ENCODE data around the gene DENND2C. TPM values are rescaled to one million over a fixed set of nuclear protein-coding genes. Genes with fewer than 3 reads are reported as not detected.

DENND2C gene
- total and polyA plus RNA-seq, 2 of the 13 experiments (the other 11 are each of a cell fraction or from before 2014, with no cell fraction given) = 0.08 to 0.33 TPM

GRCh38 chr1:114716304-114717170 lies 46.7 kb upstream of the DENND2C start, which contains the start of gene NRAS (continued):
- TF ChIP-seq KIAA2018 (CRISPR knock-in tag; IDR thresholded peaks at IDR 0.05; ENCODE audit: borderline replicate concordance) (no peak), ZNF563 (CRISPR knock-in tag; IDR thresholded peaks at IDR 0.05) (no peak), NAIF1 (CRISPR knock-in tag; IDR thresholded peaks at IDR 0.05; ENCODE audit: borderline replicate concordance) (no peak), ZNF224 (CRISPR knock-in tag; IDR thresholded peaks at IDR 0.05) (no peak), ZNF710 (CRISPR knock-in tag; IDR thresholded peaks at IDR 0.05; ENCODE audit: borderline replicate concordance) (0 out of 2 replicates have a peak, but pooled peaks have one; percentile 26), MATR3 (CRISPR knock-in tag; IDR thresholded peaks at IDR 0.05) (no peak), SYNCRIP (IDR thresholded peaks at IDR 0.05; ENCODE audit: insufficient read depth, low read depth, low read length) (no peak), MTA1 (CRISPR knock-in tag; IDR thresholded peaks at IDR 0.05; ENCODE audit: borderline replicate concordance) (no peak), ZFP82 (CRISPR knock-in tag; IDR thresholded peaks at IDR 0.05; ENCODE audit: borderline replicate concordance) (no peak), TARDBP (CRISPR knock-in tag; IDR thresholded peaks at IDR 0.05) (no peak), BHLHE40 (IDR thresholded peaks at IDR 0.05; ENCODE audit: low read length) (no peak), U2AF1 (optimal IDR thresholded peaks at IDR 0.05; ENCODE audit: low read depth, low read length) (no peak), TCF7L2 (IDR thresholded peaks at IDR 0.05; ENCODE audit: low read depth, low read length) (no peak), RFXANK (CRISPR knock-in tag; IDR thresholded peaks at IDR 0.05) (peak; percentile 45; the same call in 1 of the 2 replicates), E2F2 (CRISPR knock-in tag; IDR thresholded peaks at IDR 0.05; ENCODE audit: borderline replicate concordance) (no peak)
